ENCODE measurements around the gene ACBD4. TPM values are rescaled to one million over a fixed set of nuclear protein-coding genes. Genes with fewer than 3 reads are reported as not detected.

ACBD4 gene
- total RNA-seq, 1 experiment from 2014 or later: 21.8 TPM

DNA sequence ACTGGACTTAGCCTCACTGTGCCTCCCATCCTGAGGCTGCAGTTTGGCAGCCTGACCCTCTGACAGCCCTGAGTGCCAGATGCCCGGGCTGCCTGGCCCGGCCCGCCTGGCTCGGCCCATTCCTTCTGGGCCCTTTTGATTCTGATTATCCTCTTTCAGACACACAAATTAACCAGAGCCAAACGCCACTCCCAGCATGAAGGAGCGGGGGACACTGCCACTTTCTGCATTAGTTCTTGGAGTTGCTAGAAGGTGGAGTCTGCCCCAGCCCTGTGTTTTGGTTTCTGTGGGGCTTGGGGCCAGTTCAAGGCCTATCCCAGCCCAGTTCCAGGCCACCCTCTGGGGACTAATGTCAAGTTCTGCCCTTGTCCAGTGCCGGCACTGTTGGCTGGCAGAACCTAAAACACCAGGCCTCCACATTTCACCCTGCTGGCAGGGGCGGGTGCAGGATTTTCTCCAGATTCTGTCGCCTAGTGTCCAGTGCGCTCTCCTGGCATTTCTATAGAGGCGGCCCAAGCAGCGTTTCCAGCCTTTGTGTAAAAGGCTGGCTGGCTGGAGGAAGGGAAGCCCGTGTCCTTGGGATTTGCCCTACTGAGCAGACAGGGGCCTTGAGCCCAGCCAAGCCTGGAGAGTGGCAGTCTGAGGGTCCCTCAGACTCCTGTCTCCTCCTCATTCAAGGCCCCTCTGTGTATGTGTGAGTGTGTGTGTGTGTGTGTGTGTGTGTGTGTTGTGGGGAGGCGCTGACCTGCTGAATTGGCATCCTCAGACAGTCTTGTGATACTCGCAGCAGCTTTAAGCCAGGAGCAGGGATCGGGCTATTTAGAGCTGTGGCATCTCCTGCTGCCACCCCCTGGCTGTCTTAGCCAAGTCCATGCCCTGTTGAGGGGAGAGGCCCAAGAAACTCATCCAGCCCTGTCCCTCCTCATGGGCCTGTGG lies 24.5 kb upstream of the ACBD4 start:
- TF ChIP-seq, protein P1, sequence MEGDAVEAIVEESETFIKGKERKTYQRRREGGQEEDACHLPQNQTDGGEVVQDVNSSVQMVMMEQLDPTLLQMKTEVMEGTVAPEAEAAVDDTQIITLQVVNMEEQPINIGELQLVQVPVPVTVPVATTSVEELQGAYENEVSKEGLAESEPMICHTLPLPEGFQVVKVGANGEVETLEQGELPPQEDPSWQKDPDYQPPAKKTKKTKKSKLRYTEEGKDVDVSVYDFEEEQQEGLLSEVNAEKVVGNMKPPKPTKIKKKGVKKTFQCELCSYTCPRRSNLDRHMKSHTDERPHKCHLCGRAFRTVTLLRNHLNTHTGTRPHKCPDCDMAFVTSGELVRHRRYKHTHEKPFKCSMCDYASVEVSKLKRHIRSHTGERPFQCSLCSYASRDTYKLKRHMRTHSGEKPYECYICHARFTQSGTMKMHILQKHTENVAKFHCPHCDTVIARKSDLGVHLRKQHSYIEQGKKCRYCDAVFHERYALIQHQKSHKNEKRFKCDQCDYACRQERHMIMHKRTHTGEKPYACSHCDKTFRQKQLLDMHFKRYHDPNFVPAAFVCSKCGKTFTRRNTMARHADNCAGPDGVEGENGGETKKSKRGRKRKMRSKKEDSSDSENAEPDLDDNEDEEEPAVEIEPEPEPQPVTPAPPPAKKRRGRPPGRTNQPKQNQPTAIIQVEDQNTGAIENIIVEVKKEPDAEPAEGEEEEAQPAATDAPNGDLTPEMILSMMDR (IDR thresholded peaks at IDR 0.05; ENCODE audit: unreplicated experiment): no peak
- DNase-seq: no peak
- Mint-ChIP-seq H3K27me3 (ENCODE audit: unreplicated experiment) (no peaks in the 10 kb centered on the region), H3K36me3 (ENCODE audit: insufficient read depth, unreplicated experiment) (peaks cover 61% of the 10 kb centered on the region), H3K4me3 (ENCODE audit: low read depth, unreplicated experiment) (no peak overlapping the region), H3K4me1 (ENCODE audit: low read depth, unreplicated experiment) (no peaks in the 10 kb centered on the region), H3K27ac (ENCODE audit: unreplicated experiment) (no peak overlapping the region), H3K9me3 (ENCODE audit: low read depth, unreplicated experiment) (no peaks in the 10 kb centered on the region)
- intact Hi-C loops (cut with micrococcal nuclease; ENCODE audit: unreplicated experiment): no loop called here
- no TSS peak for BruUV-seq (replicated peaks)
- CTCF ChIA-PET: interaction anchor here (0.6 to 0.7 kb wide), 3 partner anchors 90 to 803 kb away, joined by 3 read pairs; no protein-coding TSS in a partner anchor

DNA sequence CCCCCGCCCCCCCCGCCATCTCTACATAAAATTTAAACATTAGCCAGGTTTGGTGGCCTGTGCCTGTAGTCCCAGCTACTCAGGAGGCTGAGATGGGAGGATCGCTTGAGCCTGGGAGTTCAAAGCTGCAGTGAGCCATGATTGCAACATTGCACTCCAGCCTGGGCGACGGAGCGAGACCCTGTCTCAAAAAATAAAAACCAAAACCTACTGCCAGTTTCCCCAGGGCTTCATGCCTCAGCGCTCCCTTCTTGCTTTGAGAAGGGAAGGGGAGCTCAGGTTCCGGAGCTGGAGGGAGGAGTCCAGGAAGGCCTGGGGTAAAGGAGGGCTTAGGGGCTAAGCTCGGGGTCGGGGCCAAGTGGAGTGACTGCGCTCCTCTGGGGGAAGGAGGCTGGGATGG lies 23.6 kb upstream of the ACBD4 start:
- intact Hi-C loops (cut with micrococcal nuclease; ENCODE audit: unreplicated experiment): no loop called here
- no peaks in the 10 kb centered on the region for H3K27me3 Mint-ChIP-seq (ENCODE audit: unreplicated experiment)
- no peak overlapping the region for H3K27ac Mint-ChIP-seq (ENCODE audit: unreplicated experiment)
- H3K36me3 Mint-ChIP-seq (ENCODE audit: insufficient read depth, unreplicated experiment): peaks cover 59% of the 10 kb centered on the region
- H3K4me1 Mint-ChIP-seq (ENCODE audit: low read depth, unreplicated experiment): no peaks in the 10 kb centered on the region
- TF ChIP-seq, protein P1 (IDR thresholded peaks at IDR 0.05; ENCODE audit: unreplicated experiment): no peak
- H3K9me3 Mint-ChIP-seq (ENCODE audit: low read depth, unreplicated experiment): no peaks in the 10 kb centered on the region
- BruUV-seq (replicated peaks): no TSS peak
- CTCF ChIA-PET: interaction anchor here (0.6 to 1.0 kb wide), 6 partner anchors 24 to 804 kb away, joined by 3 to 4 read pairs (median 3); partner anchors contain the start of genes ACBD4 and HEXIM1
- no peak overlapping the region for H3K4me3 Mint-ChIP-seq (ENCODE audit: low read depth, unreplicated experiment)
- DNase-seq: no peak

DNA sequence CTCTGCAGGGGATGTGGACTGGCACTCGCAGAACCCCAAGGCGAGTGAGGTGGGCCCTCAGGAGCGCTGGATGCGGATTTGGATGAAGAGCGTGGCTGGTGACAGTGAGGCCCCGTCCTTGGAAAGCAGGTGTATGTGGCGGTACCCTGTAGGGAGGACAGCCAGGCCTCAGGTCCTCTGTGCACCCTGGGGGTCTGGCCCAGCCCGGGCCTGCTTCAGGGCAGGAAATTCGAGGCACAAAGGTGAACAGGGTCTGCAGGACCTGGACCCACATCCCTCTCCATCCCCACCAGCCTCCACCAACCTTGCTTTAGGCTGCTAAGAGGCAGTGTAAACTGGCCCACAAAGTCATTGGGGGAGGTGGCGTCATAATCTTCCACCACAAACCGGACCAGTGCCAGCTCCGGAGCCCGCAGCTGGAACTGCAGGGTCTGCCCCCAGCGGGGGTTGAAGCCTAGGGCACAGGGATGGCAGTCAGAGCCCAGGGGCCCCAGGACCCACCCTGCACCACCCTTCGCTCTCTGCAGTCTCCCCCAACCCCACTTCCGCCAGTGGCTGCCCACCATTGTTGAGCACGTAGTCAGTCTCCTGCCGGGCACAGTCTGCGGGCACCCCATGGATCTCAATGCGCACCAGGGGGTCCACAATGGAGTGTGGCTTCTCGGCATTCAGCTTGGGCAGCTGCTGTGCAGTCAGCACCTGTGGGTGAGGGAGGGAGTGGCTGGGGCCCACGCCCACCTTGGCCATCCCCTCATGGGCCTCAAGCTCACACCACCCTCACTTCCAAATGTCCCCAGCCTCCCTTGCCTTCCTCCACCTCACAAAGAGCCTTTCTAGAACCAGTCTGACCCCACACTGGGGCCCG lies 22.7 kb upstream of the ACBD4 start:
- CTCF ChIA-PET: interaction anchor here (1.0 kb wide), 1 partner anchor 36 kb away, joined by 3 read pairs; the partner anchor contains the start of gene HEXIM1
- DNase-seq: no peak
- no peaks in the 10 kb centered on the region for H3K4me1 Mint-ChIP-seq (ENCODE audit: low read depth, unreplicated experiment)
- no peak overlapping the region for H3K4me3 Mint-ChIP-seq (ENCODE audit: low read depth, unreplicated experiment)
- BruUV-seq (replicated peaks): no TSS peak
- no peak overlapping the region for H3K27ac Mint-ChIP-seq (ENCODE audit: unreplicated experiment)
- no peaks in the 10 kb centered on the region for H3K9me3 Mint-ChIP-seq (ENCODE audit: low read depth, unreplicated experiment)
- H3K36me3 Mint-ChIP-seq (ENCODE audit: insufficient read depth, unreplicated experiment): peaks cover 54% of the 10 kb centered on the region
- intact Hi-C loops (cut with micrococcal nuclease; ENCODE audit: unreplicated experiment): no loop called here
- H3K27me3 Mint-ChIP-seq (ENCODE audit: unreplicated experiment): no peaks in the 10 kb centered on the region
- TF ChIP-seq, protein P1 (IDR thresholded peaks at IDR 0.05; ENCODE audit: unreplicated experiment): no peak

DNA sequence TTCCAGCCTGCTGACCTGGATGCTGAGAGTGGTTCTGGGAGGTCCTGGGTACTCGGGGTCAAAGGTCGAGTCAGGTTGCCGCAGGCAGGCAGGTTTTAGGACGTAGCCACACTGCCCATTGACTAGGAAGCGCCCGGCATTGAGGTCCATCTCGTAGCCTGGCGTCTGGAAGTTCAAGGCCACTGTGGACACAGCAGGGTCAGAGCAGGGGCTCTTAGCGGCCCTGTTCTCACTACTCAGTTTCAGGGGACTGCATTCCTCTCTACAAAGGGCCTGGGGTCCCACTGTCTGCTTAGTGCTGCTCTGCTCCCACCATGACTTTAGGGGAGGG lies 22.1 kb upstream of the ACBD4 start:
- intact Hi-C loops (cut with micrococcal nuclease; ENCODE audit: unreplicated experiment): no loop called here
- Mint-ChIP-seq H3K27ac (ENCODE audit: unreplicated experiment) (no peak overlapping the region), H3K9me3 (ENCODE audit: low read depth, unreplicated experiment) (no peaks in the 10 kb centered on the region), H3K36me3 (ENCODE audit: insufficient read depth, unreplicated experiment) (peaks cover 50% of the 10 kb centered on the region), H3K4me1 (ENCODE audit: low read depth, unreplicated experiment) (no peaks in the 10 kb centered on the region), H3K4me3 (ENCODE audit: low read depth, unreplicated experiment) (no peak overlapping the region), H3K27me3 (ENCODE audit: unreplicated experiment) (no peaks in the 10 kb centered on the region)
- BruUV-seq (replicated peaks): no TSS peak
- CTCF ChIA-PET: no interaction called here
- DNase-seq: no peak
- TF ChIP-seq, protein P1 (IDR thresholded peaks at IDR 0.05; ENCODE audit: unreplicated experiment): no peak
